Testis (tissue), 2 donors: ENCODE data around the gene CLTA.

ENCODE experiments used
- CTCF ChIP-seq, 3 experiments: fragments of 450-650 bp in 2 of 3; fragments of 200-600 bp in 1 of 3; sonication (generic) in 1 of 3; IDR thresholded peaks; one replicate each; pipeline ENCODE4 v1.5.1; 2016 to 2019; ENCODE audit warnings: antibody characterized with exemption in 3 of 3, mild to moderate bottlenecking in 2 of 3, moderate library complexity in 1 of 3
- POLR2A ChIP-seq: fragments of 450-650 bp; IDR thresholded peaks from one replicate; pipeline ENCODE4 v1.6.1; 2017; ENCODE audit warnings: antibody characterized with exemption, mild to moderate bottlenecking, moderate library complexity

- TF ChIP-seq CTCF (IDR thresholded peaks at IDR 0.05) (no peak), POLR2A (no peak)
Measured at GRCh38 chr9:36156116-36156515, 34.6 kb upstream of the CLTA start.
